ENCODE results near the gene PDE8A.

Gene PDE8A

GRCh38 chr15:84944311-84944710, 37.3 kb upstream of the PDE8A start:
- Histone ChIP-seq H3K9me2 (replicated peaks; ENCODE audit: insufficient read depth, low read length) (no peaks in the 10 kb centered on the region), H3K79me2 (ENCODE audit: insufficient read depth, low read length) (no peaks in the 10 kb centered on the region), H3K9me3 (ENCODE audit: insufficient read depth, low read length) (no peaks in the 10 kb centered on the region), H3K27me3 (ENCODE audit: low read length) (no peaks in the 10 kb centered on the region), H3K9ac (ENCODE audit: low read length) (no peak overlapping the region), H3K36me3 (ENCODE audit: low read length) (no peaks in the 10 kb centered on the region), H2AFZ (ENCODE audit: low read depth, low read length, severe bottlenecking) (no peak overlapping the region), H4K20me1 (ENCODE audit: low read depth, low read length) (no peaks in the 10 kb centered on the region), H3K4me2 (ENCODE audit: low read depth, low read length, poor library complexity, severe bottlenecking) (no peak overlapping the region), H3K27ac (ENCODE audit: low read depth, low read length) (no peak overlapping the region), H3K4me3 (ENCODE audit: insufficient read depth, low read length, poor library complexity, severe bottlenecking) (no peak overlapping the region), H3F3A (ENCODE audit: insufficient read depth) (no peaks in the 10 kb centered on the region)
- TF ChIP-seq CTCF (IDR thresholded peaks at IDR 0.05; ENCODE audit: insufficient read depth, low read length, poor library complexity, severe bottlenecking) (no peak), EZH2phosphoT487 (conservative IDR thresholded peaks at IDR 0.05; ENCODE audit: low read length) (no peak)

GRCh38 chr15:84944861-84945260, 36.8 kb upstream of the PDE8A start:
- no peaks in the 10 kb centered on the region for H3K9me2 ChIP-seq (replicated peaks; ENCODE audit: insufficient read depth, low read length)
- TF ChIP-seq CTCF (IDR thresholded peaks at IDR 0.05; ENCODE audit: insufficient read depth, low read length, poor library complexity, severe bottlenecking) (no peak), EZH2phosphoT487 (conservative IDR thresholded peaks at IDR 0.05; ENCODE audit: low read length) (no peak)
- no peak overlapping the region for H2AFZ ChIP-seq (ENCODE audit: low read depth, low read length, severe bottlenecking)
- H3K4me3 ChIP-seq (ENCODE audit: insufficient read depth, low read length, poor library complexity, severe bottlenecking), result no peak overlapping the region
- H3K36me3 ChIP-seq (ENCODE audit: low read length), result no peaks in the 10 kb centered on the region
- no peak overlapping the region for H3K9ac ChIP-seq (ENCODE audit: low read length)
- no peaks in the 10 kb centered on the region for H3K79me2 ChIP-seq (ENCODE audit: insufficient read depth, low read length)
- H3K27me3 ChIP-seq (ENCODE audit: low read length), result no peaks in the 10 kb centered on the region
- H3K27ac ChIP-seq (ENCODE audit: low read depth, low read length), result no peak overlapping the region
- H3K9me3 ChIP-seq (ENCODE audit: insufficient read depth, low read length), result no peaks in the 10 kb centered on the region
- no peak overlapping the region for H3K4me2 ChIP-seq (ENCODE audit: low read depth, low read length, poor library complexity, severe bottlenecking)
- H4K20me1 ChIP-seq (ENCODE audit: low read depth, low read length), result no peaks in the 10 kb centered on the region
- no peaks in the 10 kb centered on the region for H3F3A ChIP-seq (ENCODE audit: insufficient read depth)

GRCh38 chr15:84946772-84947489, 34.7 kb upstream of the PDE8A start:
- no peak overlapping the region for H2AFZ ChIP-seq (ENCODE audit: low read depth, low read length, severe bottlenecking)
- H3K4me2 ChIP-seq (ENCODE audit: low read depth, low read length, poor library complexity, severe bottlenecking), result no peak overlapping the region
- H3K4me3 ChIP-seq (ENCODE audit: insufficient read depth, low read length, poor library complexity, severe bottlenecking), result no peak overlapping the region
- TF ChIP-seq EZH2phosphoT487 (conservative IDR thresholded peaks at IDR 0.05; ENCODE audit: low read length), result no peak
- no peaks in the 10 kb centered on the region for H3K27me3 ChIP-seq (ENCODE audit: low read length)
- no peaks in the 10 kb centered on the region for H3K9me2 ChIP-seq (replicated peaks; ENCODE audit: insufficient read depth, low read length)
- H4K20me1 ChIP-seq (ENCODE audit: low read depth, low read length), result no peaks in the 10 kb centered on the region
- no peak overlapping the region for H3K27ac ChIP-seq (ENCODE audit: low read depth, low read length)
- H3F3A ChIP-seq (ENCODE audit: insufficient read depth), result no peaks in the 10 kb centered on the region
- no peaks in the 10 kb centered on the region for H3K9me3 ChIP-seq (ENCODE audit: insufficient read depth, low read length)
- H3K36me3 ChIP-seq (ENCODE audit: low read length), result no peaks in the 10 kb centered on the region
- no peak overlapping the region for H3K9ac ChIP-seq (ENCODE audit: low read length)
- no peaks in the 10 kb centered on the region for H3K79me2 ChIP-seq (ENCODE audit: insufficient read depth, low read length)
